ENCODE measurements around the gene REEP3.

DNA sequence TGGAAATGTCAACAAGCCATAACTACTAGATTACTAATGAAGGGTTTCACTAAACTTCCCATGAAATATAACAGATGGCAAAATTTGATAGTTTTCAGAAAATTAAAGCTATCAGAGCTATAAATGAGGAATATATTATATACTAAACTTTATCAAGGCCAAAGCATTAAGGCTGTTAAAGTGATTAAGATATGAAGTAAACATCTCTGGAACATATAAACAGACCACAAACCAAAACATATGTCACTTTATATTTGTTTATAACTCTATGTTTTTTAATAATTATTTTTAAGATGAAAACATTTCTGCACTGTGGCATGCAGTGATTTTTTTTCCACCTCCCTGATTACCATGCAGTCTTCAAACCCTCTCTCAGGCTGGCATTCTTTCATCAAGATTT is 120.2 kb downstream of the REEP3 start:
- TF ChIP-seq, protein P1, sequence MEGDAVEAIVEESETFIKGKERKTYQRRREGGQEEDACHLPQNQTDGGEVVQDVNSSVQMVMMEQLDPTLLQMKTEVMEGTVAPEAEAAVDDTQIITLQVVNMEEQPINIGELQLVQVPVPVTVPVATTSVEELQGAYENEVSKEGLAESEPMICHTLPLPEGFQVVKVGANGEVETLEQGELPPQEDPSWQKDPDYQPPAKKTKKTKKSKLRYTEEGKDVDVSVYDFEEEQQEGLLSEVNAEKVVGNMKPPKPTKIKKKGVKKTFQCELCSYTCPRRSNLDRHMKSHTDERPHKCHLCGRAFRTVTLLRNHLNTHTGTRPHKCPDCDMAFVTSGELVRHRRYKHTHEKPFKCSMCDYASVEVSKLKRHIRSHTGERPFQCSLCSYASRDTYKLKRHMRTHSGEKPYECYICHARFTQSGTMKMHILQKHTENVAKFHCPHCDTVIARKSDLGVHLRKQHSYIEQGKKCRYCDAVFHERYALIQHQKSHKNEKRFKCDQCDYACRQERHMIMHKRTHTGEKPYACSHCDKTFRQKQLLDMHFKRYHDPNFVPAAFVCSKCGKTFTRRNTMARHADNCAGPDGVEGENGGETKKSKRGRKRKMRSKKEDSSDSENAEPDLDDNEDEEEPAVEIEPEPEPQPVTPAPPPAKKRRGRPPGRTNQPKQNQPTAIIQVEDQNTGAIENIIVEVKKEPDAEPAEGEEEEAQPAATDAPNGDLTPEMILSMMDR (conservative IDR thresholded peaks at IDR 0.05; ENCODE audit: low read depth, low read length): no peak
- no peak for TF ChIP-seq EZH2 (IDR thresholded peaks at IDR 0.05; ENCODE audit: borderline replicate concordance, low read depth, low read length, poor library complexity, severe bottlenecking)

Data from A673 (cell line).